Stomach (tissue), 4 donors: ENCODE data around the gene ZNF132.

Experiments used
- EP300 ChIP-seq: sonication (generic); formaldehyde crosslinking; IDR thresholded peaks from one replicate; pipeline ENCODE4 v1.6.1; 2017; ENCODE audit warnings: antibody characterized with exemption
- POLR2A ChIP-seq, 4 donors: fragments of 450-650 bp; IDR thresholded peaks; one replicate each; pipeline ENCODE4 v1.6.1; 2016; ENCODE audit warnings: antibody characterized with exemption in 4 of 4, control low read depth in 2 of 4, mild to moderate bottlenecking in 1 of 4, moderate library complexity in 1 of 4
- POLR2AphosphoS5 ChIP-seq, 3 donors: sonication (generic); formaldehyde crosslinking; IDR thresholded peaks; one replicate each; pipeline ENCODE4 v1.6.1; 2016; ENCODE audit warnings: antibody characterized with exemption in 3 of 3
- TF ChIP-seq, protein P1 (sequence below), 7 experiments: fragments of 450-650 bp in 4 of 7; fragments of 200-600 bp in 3 of 7; sonication (generic) in 3 of 7; IDR thresholded peaks; one replicate each; pipeline ENCODE4 v1.5.1; 2016 to 2019; ENCODE audit warnings: antibody characterized with exemption in 7 of 7, control low read depth in 2 of 7, mild to moderate bottlenecking in 1 of 7

DNA sequence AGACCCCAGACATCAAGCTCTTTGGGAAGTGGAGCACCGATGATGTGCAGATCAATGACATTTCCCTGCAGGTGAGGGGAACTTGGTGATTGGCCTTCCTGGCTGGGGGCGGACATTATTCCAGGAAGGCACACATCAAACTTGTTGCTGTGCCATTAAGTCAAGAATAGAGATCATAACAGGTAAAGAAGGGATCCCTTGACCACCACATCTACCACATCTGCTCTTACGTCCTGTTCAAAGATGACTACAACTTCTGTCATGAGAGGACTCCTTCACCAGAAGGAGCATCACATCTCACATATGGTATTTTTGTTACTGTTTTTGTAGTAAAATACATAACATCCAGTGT, 51.8 kb downstream of the ZNF132 start:
- TF ChIP-seq, protein P1, sequence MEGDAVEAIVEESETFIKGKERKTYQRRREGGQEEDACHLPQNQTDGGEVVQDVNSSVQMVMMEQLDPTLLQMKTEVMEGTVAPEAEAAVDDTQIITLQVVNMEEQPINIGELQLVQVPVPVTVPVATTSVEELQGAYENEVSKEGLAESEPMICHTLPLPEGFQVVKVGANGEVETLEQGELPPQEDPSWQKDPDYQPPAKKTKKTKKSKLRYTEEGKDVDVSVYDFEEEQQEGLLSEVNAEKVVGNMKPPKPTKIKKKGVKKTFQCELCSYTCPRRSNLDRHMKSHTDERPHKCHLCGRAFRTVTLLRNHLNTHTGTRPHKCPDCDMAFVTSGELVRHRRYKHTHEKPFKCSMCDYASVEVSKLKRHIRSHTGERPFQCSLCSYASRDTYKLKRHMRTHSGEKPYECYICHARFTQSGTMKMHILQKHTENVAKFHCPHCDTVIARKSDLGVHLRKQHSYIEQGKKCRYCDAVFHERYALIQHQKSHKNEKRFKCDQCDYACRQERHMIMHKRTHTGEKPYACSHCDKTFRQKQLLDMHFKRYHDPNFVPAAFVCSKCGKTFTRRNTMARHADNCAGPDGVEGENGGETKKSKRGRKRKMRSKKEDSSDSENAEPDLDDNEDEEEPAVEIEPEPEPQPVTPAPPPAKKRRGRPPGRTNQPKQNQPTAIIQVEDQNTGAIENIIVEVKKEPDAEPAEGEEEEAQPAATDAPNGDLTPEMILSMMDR (IDR thresholded peaks at IDR 0.05) = no peak
- TF ChIP-seq POLR2A (IDR thresholded peaks at IDR 0.05) (no peak), EP300 (no peak), POLR2AphosphoS5 (IDR thresholded peaks at IDR 0.05) (no peak)
